HG03060 (cell line): ENCODE measurements around the gene HSBP1L1.

ENCODE experiments used
- ATAC-seq: cut with Tn5 transposase; IDR thresholded peaks from one replicate; pipeline ENCODE4 v1.9.1; 2021; ENCODE audit warnings: low read depth, moderate number of reproducible peaks; ENCODE audit not compliant: unreplicated experiment

The HSBP1L1 gene

GRCh38 chr18:79928563-79928960, 35.9 kb upstream of the HSBP1L1 start:
- ATAC-seq = no peak

- no peak for ATAC-seq
Observed at GRCh38 chr18:79930020-79930642, 34.3 kb upstream of the HSBP1L1 start.

- ATAC-seq = no peak
Observed at GRCh38 chr18:79931475-79931874, 33.0 kb upstream of the HSBP1L1 start.

- no peak for ATAC-seq
Observed at GRCh38 chr18:79932907-79933306, 31.5 kb upstream of the HSBP1L1 start.

- no peak for ATAC-seq
Observed at GRCh38 chr18:79933765-79934164, 30.7 kb upstream of the HSBP1L1 start.

- no peak for ATAC-seq
Observed at GRCh38 chr18:79934311-79935097, 29.9 kb upstream of the HSBP1L1 start.

- no peak for ATAC-seq
Observed at GRCh38 chr18:79935098-79935480, 29.4 kb upstream of the HSBP1L1 start.

GRCh38 chr18:79935499-79935898, 28.9 kb upstream of the HSBP1L1 start:
- ATAC-seq = no peak

GRCh38 chr18:79935925-79936324, 28.5 kb upstream of the HSBP1L1 start:
- ATAC-seq = no peak

- ATAC-seq = no peak
Observed at GRCh38 chr18:79936641-79937040, 27.8 kb upstream of the HSBP1L1 start.

GRCh38 chr18:79937103-79937860, 27.2 kb upstream of the HSBP1L1 start:
- ATAC-seq = no peak

- ATAC-seq = no peak
Observed at GRCh38 chr18:79938196-79938595, 26.2 kb upstream of the HSBP1L1 start.

- no peak for ATAC-seq
Observed at GRCh38 chr18:79939096-79939495, 25.3 kb upstream of the HSBP1L1 start.

- no peak for ATAC-seq
Observed at GRCh38 chr18:79940126-79940813, 24.2 kb upstream of the HSBP1L1 start.

- ATAC-seq = no peak
Observed at GRCh38 chr18:79940814-79941472, 23.5 kb upstream of the HSBP1L1 start.

- no peak for ATAC-seq
Observed at GRCh38 chr18:79941473-79942119, 22.8 kb upstream of the HSBP1L1 start.

GRCh38 chr18:79942211-79942610, 22.2 kb upstream of the HSBP1L1 start:
- no peak for ATAC-seq

- ATAC-seq = no peak
Observed at GRCh38 chr18:79942786-79943607, 21.4 kb upstream of the HSBP1L1 start.

GRCh38 chr18:79943608-79944125, 20.8 kb upstream of the HSBP1L1 start:
- no peak for ATAC-seq
